CD8-positive, alpha-beta memory T cell (primary cell): ENCODE data around the gene MRE11. TPM values are rescaled to one million over a fixed set of nuclear protein-coding genes. Genes with fewer than 3 reads are reported as not detected.

Source experiments
- CTCF ChIA-PET: fragments of 350-600 bp; sonication (Branson Sonifier 250); formaldehyde crosslinking; loops from one replicate; lab custom pipeline; 2021; ENCODE audit warnings: antibody characterized with exemption; lab: Charles Lee
- POLR2A ChIA-PET: fragments of 350-600 bp; sonication (Branson Sonifier 250); formaldehyde crosslinking; loops from one replicate; lab custom pipeline; 2021; ENCODE audit warnings: antibody characterized with exemption; lab: Charles Lee
- DNase-seq, 5 donors: peaks; one replicate each; pipeline versions ENCODE4 v3.0.0 to v3.0.0-alpha.2; 2020 to 2022; ENCODE audit warnings: mixed read lengths in 1 of 5
- H3K27ac ChIP-seq: one replicate; pipeline ENCODE4 v1.7.0; 2013; ENCODE audit warnings: low read depth, mild to moderate bottlenecking, low read length, moderate library complexity
- H3K27me3 ChIP-seq: 2 replicates; pipeline ENCODE4 v1.7.0; 2013; ENCODE audit warnings: low read length, mild to moderate bottlenecking; ENCODE audit not compliant: insufficient read depth, poor library complexity, severe bottlenecking
- H3K36me3 ChIP-seq: 2 replicates; pipeline ENCODE4 v1.7.0; 2013; ENCODE audit warnings: mild to moderate bottlenecking, low read length, moderate library complexity; ENCODE audit not compliant: insufficient read depth
- H3K4me1 ChIP-seq: 2 replicates; pipeline ENCODE4 v1.7.0; 2013; ENCODE audit warnings: mild to moderate bottlenecking, low read length, moderate library complexity; ENCODE audit not compliant: insufficient read depth
- H3K4me3 ChIP-seq: 2 replicates; pipeline ENCODE4 v1.7.0; 2013; ENCODE audit warnings: mild to moderate bottlenecking, low read length
- H3K9me3 ChIP-seq: 2 replicates; pipeline ENCODE4 v1.7.0; 2013; ENCODE audit warnings: mild to moderate bottlenecking, low read length
- H3K27ac Mint-ChIP-seq, 8 donors: one replicate each; pipeline ENCODE4 v1.8.0; 2020 to 2021; ENCODE audit warnings: mixed read lengths in 8 of 8, mild to moderate bottlenecking in 6 of 8, inconsistent platforms in 3 of 8, moderate library complexity in 3 of 8
- H3K27me3 Mint-ChIP-seq, 2 donors: one replicate each; pipeline ENCODE4 v1.8.0; 2020 to 2021; ENCODE audit warnings: mixed read lengths in 2 of 2, mild to moderate bottlenecking in 1 of 2, moderate library complexity in 1 of 2
- H3K36me3 Mint-ChIP-seq, 3 donors: one replicate each; pipeline ENCODE4 v1.8.0; 2020 to 2021; ENCODE audit warnings: mixed read lengths in 3 of 3, inconsistent platforms in 1 of 3, mild to moderate bottlenecking in 1 of 3
- H3K4me1 Mint-ChIP-seq, 3 donors: one replicate each; pipeline ENCODE4 v1.8.0; 2020 to 2021; ENCODE audit warnings: mixed read lengths in 3 of 3, inconsistent platforms in 1 of 3, mild to moderate bottlenecking in 1 of 3
- H3K4me3 Mint-ChIP-seq, 7 donors: one replicate each; pipeline ENCODE4 v1.8.0; 2020 to 2021; ENCODE audit warnings: mixed read lengths in 7 of 7, mild to moderate bottlenecking in 6 of 7, moderate library complexity in 4 of 7, inconsistent platforms in 2 of 7
- H3K9me3 Mint-ChIP-seq, 5 donors: one replicate each; pipeline ENCODE4 v1.8.0; 2020 to 2022; ENCODE audit warnings: mixed read lengths in 5 of 5, mild to moderate bottlenecking in 3 of 5, moderate library complexity in 2 of 5, inconsistent platforms in 1 of 5
- polyA plus RNA-seq: library from polyadenylated mRNA; unstranded; fragments of 300-500 nt; fragmentation: Illumina TruSeq; gene quantifications from one replicate; pipeline ENCODE4 v1.2.3, GENCODE V29; 2021
- total RNA-seq, 2 experiments: library from RNA; stranded (reverse); gene quantifications; one replicate each; pipeline ENCODE4 v1.2.3, GENCODE V29; 2021

MRE11 gene
- total and polyA plus RNA-seq, 3 experiments from 2014 or later = 14.4 to 40.0 (median 39.8) TPM

GRCh38 chr11:94501522-94501921 lies 7.9 kb upstream of the MRE11 start:
- Histone ChIP-seq H3K27me3 (no peaks in the 10 kb centered on the region), H3K9me3 (no peaks in the 10 kb centered on the region), H3K4me1 (no peaks in the 10 kb centered on the region), H3K4me3 (no peak overlapping the region), H3K27ac (no peak overlapping the region), H3K36me3 (peaks cover 20% of the 10 kb centered on the region)
- H3K27ac Mint-ChIP-seq = no peak overlapping the region
- H3K9me3 Mint-ChIP-seq = no peaks in the 10 kb centered on the region
- H3K27me3 Mint-ChIP-seq = no peaks in the 10 kb centered on the region
- POLR2A ChIA-PET = no interaction called here
- CTCF ChIA-PET = interaction anchor here (0.5 to 1.1 kb wide), 3 partner anchors 11 to 606 kb away, joined by 3 to 4 read pairs (median 4); partner anchors contain the start of gene C11orf97
- peaks cover 0 to 56% (median 9%) of the 10 kb centered on the region in 3 donors for H3K36me3 Mint-ChIP-seq
- no peak overlapping the region for H3K4me3 Mint-ChIP-seq
- peaks cover 4 to 16% (median 4%) of the 10 kb centered on the region in 3 donors for H3K4me1 Mint-ChIP-seq
- DNase-seq = no peak

- H3K27ac Mint-ChIP-seq = peak overlapping the region in 2 of 8 donors; percentile 3 to 20
These were observed 6.5 kb upstream of the MRE11 start for GRCh38 chr11:94500181-94500580.

DNA sequence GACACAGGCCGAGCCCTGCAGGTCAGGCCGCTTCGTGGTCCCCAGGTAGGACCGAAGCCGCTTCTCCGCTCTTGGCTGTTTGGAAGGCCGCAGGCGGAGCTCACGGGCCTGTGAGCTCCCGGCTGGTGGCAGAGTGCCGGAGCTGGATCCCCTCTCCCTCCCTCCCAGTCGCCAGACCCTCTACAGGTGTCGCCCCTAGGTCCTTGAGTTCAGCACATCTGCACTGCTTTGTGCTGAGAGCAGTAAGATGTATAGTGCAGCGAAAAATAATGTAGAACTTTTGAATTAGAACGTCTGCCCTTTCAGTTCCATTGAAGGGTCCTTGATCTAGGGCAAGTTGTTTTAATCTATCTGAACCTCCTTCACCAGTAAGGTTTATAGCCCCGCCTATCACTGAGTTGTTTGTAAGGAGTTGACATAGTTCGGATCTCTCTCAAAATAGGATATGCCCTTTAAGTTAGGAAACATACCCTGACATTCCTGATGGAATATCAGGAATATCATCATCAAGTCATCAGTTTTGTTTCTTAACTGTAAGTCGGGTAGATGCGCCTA lies 559 bp upstream of the MRE11 start:
- H3K27me3 Mint-ChIP-seq = no peaks in the 10 kb centered on the region
- H3K27ac Mint-ChIP-seq = peak overlapping the region; percentile 84 to 99 (median 98)
- H3K36me3 Mint-ChIP-seq = peaks cover 5 to 52% (median 16%) of the 10 kb centered on the region in 3 donors
- H3K4me3 Mint-ChIP-seq = peak overlapping the region; percentile 90 to 99 (median 96)
- peaks cover 31% of the 10 kb centered on the region for H3K4me1 ChIP-seq
- ChIA-PET CTCF (interaction anchor here (1.7 kb wide), 1 partner anchor 11 kb away, joined by 6 read pairs; no protein-coding TSS in a partner anchor), POLR2A (interaction anchor here (0.6 to 1.0 kb wide), 2 partner anchors 18 to 1100 kb away, joined by 3 read pairs; partner anchors contain the start of gene C11orf97)
- no peaks in the 10 kb centered on the region for H3K9me3 ChIP-seq
- no peaks in the 10 kb centered on the region for H3K9me3 Mint-ChIP-seq
- peaks cover 47 to 59% (median 59%) of the 10 kb centered on the region in 3 donors for H3K4me1 Mint-ChIP-seq
- DNase-seq = no peak
- peak overlapping the region; percentile 91 for H3K27ac ChIP-seq
- H3K27me3 ChIP-seq = no peaks in the 10 kb centered on the region
- peak overlapping the region; percentile 84 for H3K4me3 ChIP-seq
- H3K36me3 ChIP-seq = peaks cover 29% of the 10 kb centered on the region

More at GRCh38 chr11:94500181-94500580, 6.5 kb upstream of the MRE11 start:
- H3K4me3 Mint-ChIP-seq = no peak overlapping the region
- Histone ChIP-seq H3K27me3 (no peaks in the 10 kb centered on the region), H3K27ac (no peak overlapping the region), H3K4me3 (no peak overlapping the region), H3K4me1 (peaks cover 6% of the 10 kb centered on the region), H3K9me3 (no peaks in the 10 kb centered on the region), H3K36me3 (peaks cover 21% of the 10 kb centered on the region)
- no peaks in the 10 kb centered on the region for H3K27me3 Mint-ChIP-seq
- H3K9me3 Mint-ChIP-seq = no peaks in the 10 kb centered on the region
- ChIA-PET POLR2A (no interaction called here), CTCF (no interaction called here)
- peaks cover 13 to 28% (median 15%) of the 10 kb centered on the region in 3 donors for H3K4me1 Mint-ChIP-seq
- peaks cover 0 to 59% (median 9%) of the 10 kb centered on the region in 3 donors for H3K36me3 Mint-ChIP-seq
- DNase-seq = no peak

DNA sequence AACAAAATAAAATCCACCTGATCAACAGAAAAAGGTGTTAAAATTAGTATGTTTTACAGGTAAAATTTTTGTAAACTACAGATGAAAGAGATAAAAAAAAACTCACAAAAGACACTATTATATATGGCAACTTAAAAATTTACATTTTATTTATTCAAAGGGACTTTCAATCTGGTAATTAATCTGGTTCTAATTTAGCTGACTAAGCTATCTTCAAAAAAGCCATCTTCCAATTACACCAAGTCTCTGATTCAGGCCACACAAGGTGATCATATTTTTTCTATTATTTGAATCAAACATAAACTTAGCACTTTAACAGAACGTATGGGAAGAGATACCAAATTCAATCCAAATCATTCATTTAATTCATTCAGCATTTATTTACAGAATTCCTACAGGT lies 7.6 kb downstream of the MRE11 start:
- H3K4me3 Mint-ChIP-seq = no peak overlapping the region
- H3K4me1 Mint-ChIP-seq = peaks cover 5 to 43% (median 9%) of the 10 kb centered on the region in 3 donors
- Histone ChIP-seq H3K4me3 (no peak overlapping the region), H3K4me1 (no peaks in the 10 kb centered on the region), H3K9me3 (no peaks in the 10 kb centered on the region), H3K27me3 (no peaks in the 10 kb centered on the region), H3K27ac (no peak overlapping the region), H3K36me3 (peaks cover 23% of the 10 kb centered on the region)
- no peak for DNase-seq
- POLR2A ChIA-PET = no interaction called here
- peaks cover 32 to 84% (median 51%) of the 10 kb centered on the region in 3 donors for H3K36me3 Mint-ChIP-seq
- H3K27me3 Mint-ChIP-seq = no peaks in the 10 kb centered on the region
- H3K9me3 Mint-ChIP-seq = no peaks in the 10 kb centered on the region
- H3K27ac Mint-ChIP-seq = no peak overlapping the region
- CTCF ChIA-PET = interaction anchor here (1.6 kb wide), 1 partner anchor 19 kb away, joined by 4 read pairs; no protein-coding TSS in a partner anchor

GRCh38 chr11:94481342-94481741 lies 12.3 kb downstream of the MRE11 start:
- Histone ChIP-seq H3K27ac (no peak overlapping the region), H3K4me3 (no peak overlapping the region), H3K27me3 (no peaks in the 10 kb centered on the region), H3K4me1 (no peaks in the 10 kb centered on the region), H3K9me3 (no peaks in the 10 kb centered on the region), H3K36me3 (peaks cover 12% of the 10 kb centered on the region)
- Mint-ChIP-seq H3K9me3 (no peaks in the 10 kb centered on the region), H3K4me3 (no peak overlapping the region), H3K27ac (peak overlapping the region in 1 of 8 donors; percentile 1), H3K27me3 (no peaks in the 10 kb centered on the region), H3K36me3 (peaks cover 12 to 80% (median 33%) of the 10 kb centered on the region in 3 donors), H3K4me1 (peaks cover 2 to 10% (median 4%) of the 10 kb centered on the region in 3 donors)
- ChIA-PET POLR2A (no interaction called here), CTCF (no interaction called here)
- no peak for DNase-seq

GRCh38 chr11:94477624-94478023 lies 16.0 kb downstream of the MRE11 start:
- H3K36me3 Mint-ChIP-seq = peaks cover 16 to 77% (median 33%) of the 10 kb centered on the region in 3 donors
- peak overlapping the region in 3 of 8 donors; percentile 29 to 82 (median 39) for H3K27ac Mint-ChIP-seq
- no peak overlapping the region for H3K4me3 ChIP-seq

GRCh38 chr11:94472916-94473799 lies 20.5 kb downstream of the MRE11 start:
- peak overlapping the region; percentile 1 to 83 (median 60) for H3K27ac Mint-ChIP-seq
- POLR2A ChIA-PET = no interaction called here
- H3K4me1 Mint-ChIP-seq = peaks cover 14 to 23% (median 20%) of the 10 kb centered on the region in 3 donors

More at GRCh38 chr11:94477624-94478023, 16.0 kb downstream of the MRE11 start:
- no peaks in the 10 kb centered on the region for H3K9me3 Mint-ChIP-seq
- H3K27me3 ChIP-seq = no peaks in the 10 kb centered on the region
- no peak overlapping the region for H3K4me3 Mint-ChIP-seq
- H3K27me3 Mint-ChIP-seq = no peaks in the 10 kb centered on the region
- CTCF ChIA-PET = no interaction called here
- H3K27ac ChIP-seq = no peak overlapping the region
- H3K4me1 Mint-ChIP-seq = peaks cover 13 to 22% (median 20%) of the 10 kb centered on the region in 3 donors
- no peaks in the 10 kb centered on the region for H3K9me3 ChIP-seq
- H3K36me3 ChIP-seq = peaks cover 6% of the 10 kb centered on the region
- POLR2A ChIA-PET = no interaction called here
- peaks cover 7% of the 10 kb centered on the region for H3K4me1 ChIP-seq
- no peak for DNase-seq

More at GRCh38 chr11:94472916-94473799, 20.5 kb downstream of the MRE11 start:
- H3K4me3 Mint-ChIP-seq = peak overlapping the region in 3 of 7 donors; percentile 28 to 39 (median 38)
- no peaks in the 10 kb centered on the region for H3K9me3 Mint-ChIP-seq
- no peaks in the 10 kb centered on the region for H3K27me3 Mint-ChIP-seq
- H3K36me3 Mint-ChIP-seq = peaks cover 9 to 69% (median 34%) of the 10 kb centered on the region in 3 donors
- Histone ChIP-seq H3K9me3 (no peaks in the 10 kb centered on the region), H3K4me3 (peak overlapping the region; percentile 13), H3K27me3 (no peaks in the 10 kb centered on the region), H3K36me3 (no peaks in the 10 kb centered on the region), H3K27ac (no peak overlapping the region), H3K4me1 (peaks cover 8% of the 10 kb centered on the region)
- CTCF ChIA-PET = no interaction called here
- peak in 1 of 5 donors; percentile 19 for DNase-seq
